IPS-20b (cell line): ENCODE measurements around the gene NFE2L1.

Experiments used
- H3K27ac ChIP-seq: one replicate; pipeline ENCODE4 v1.5.1; 2013; ENCODE audit warnings: low read length
- H3K27me3 ChIP-seq: 2 replicates; pipeline ENCODE4 v1.6.1; 2013; ENCODE audit warnings: mild to moderate bottlenecking, low read length, inconsistent platforms; ENCODE audit not compliant: insufficient read depth
- H3K36me3 ChIP-seq: 2 replicates; pipeline ENCODE4 v1.6.1; 2013; ENCODE audit warnings: low read depth, mild to moderate bottlenecking, inconsistent platforms, low read length, moderate library complexity; ENCODE audit not compliant: insufficient read depth
- H3K4me1 ChIP-seq: 2 replicates; pipeline ENCODE4 v1.6.1; 2013; ENCODE audit warnings: mild to moderate bottlenecking, control low read depth, inconsistent platforms, low read length, moderate library complexity; ENCODE audit not compliant: insufficient read depth
- H3K4me3 ChIP-seq: 2 replicates; pipeline ENCODE4 v1.5.1; 2013; ENCODE audit warnings: mild to moderate bottlenecking, low read length, inconsistent platforms
- H3K9ac ChIP-seq: 2 replicates; pipeline ENCODE4 v1.6.1; 2013; ENCODE audit warnings: low read depth, mild to moderate bottlenecking, inconsistent platforms, low read length, moderate library complexity
- H3K9me3 ChIP-seq: 2 replicates; pipeline ENCODE4 v1.6.1; 2013; ENCODE audit warnings: mild to moderate bottlenecking, low read depth, low read length, inconsistent platforms; ENCODE audit not compliant: insufficient read depth

Gene NFE2L1

GRCh38 chr17:48102798-48103715, 54.9 kb downstream of the NFE2L1 start:
- Histone ChIP-seq H3K9me3 (no peaks in the 10 kb centered on the region), H3K4me1 (no peaks in the 10 kb centered on the region; the same call in 1 of the 2 replicates), H3K36me3 (0 out of 2 replicates have a peak, but pooled peaks cover under 1% of the 10 kb centered on the region), H3K9ac (no peak overlapping the region), H3K27ac (no peak overlapping the region), H3K27me3 (no peaks in the 10 kb centered on the region; the same call in 1 of the 2 replicates), H3K4me3 (no peak overlapping the region)

DNA sequence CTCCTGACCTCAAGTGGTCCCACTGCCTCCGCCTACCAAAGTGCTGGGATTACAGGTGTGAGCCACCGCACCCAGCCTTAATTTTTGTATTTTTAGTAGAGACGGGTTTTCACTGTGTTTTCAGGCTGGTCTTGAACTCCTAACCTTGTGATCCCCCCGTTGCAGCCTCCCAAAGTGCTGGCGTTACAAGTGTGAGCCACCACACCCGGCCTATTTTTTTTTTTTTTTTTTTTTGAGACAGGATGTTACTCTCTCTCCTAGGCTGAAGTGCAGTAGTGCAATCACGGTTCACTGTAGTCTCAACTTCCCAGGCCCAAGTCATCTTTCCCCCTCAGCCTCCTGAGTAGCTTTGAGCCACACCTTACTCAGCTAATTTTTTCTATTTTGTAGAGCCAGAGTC, 56.3 kb downstream of the NFE2L1 start:
- Histone ChIP-seq H3K4me3 (no peak overlapping the region), H3K27ac (no peak overlapping the region), H3K9me3 (no peaks in the 10 kb centered on the region), H3K9ac (no peak overlapping the region), H3K4me1 (peaks cover 5% of the 10 kb centered on the region; the same call in 1 of the 2 replicates), H3K36me3 (no peaks in the 10 kb centered on the region), H3K27me3 (no peaks in the 10 kb centered on the region; the same call in 1 of the 2 replicates)

DNA sequence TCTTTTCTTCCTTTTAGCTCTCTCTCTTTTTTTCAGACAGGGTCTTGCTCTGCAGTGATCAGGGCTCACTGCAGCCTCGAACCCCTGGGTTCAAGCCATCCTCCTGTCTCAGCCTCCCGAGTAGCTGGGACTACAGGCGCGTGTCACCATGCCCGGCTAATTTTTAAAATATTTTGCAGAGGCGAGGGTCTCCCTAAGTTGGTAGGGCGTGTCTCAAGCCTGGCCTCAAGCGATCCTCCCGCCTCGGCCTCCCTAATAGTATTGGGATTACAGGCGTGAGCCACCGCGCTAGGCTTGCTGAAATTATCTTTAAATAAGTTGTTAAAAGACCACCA, 58.6 kb downstream of the NFE2L1 start:
- Histone ChIP-seq H3K9me3 (no peaks in the 10 kb centered on the region), H3K4me3 (peak overlapping the region; percentile 90), H3K27ac (no peak overlapping the region), H3K27me3 (no peaks in the 10 kb centered on the region; the same call in 1 of the 2 replicates), H3K4me1 (peaks cover 5% of the 10 kb centered on the region; the same call in 1 of the 2 replicates), H3K36me3 (no peaks in the 10 kb centered on the region), H3K9ac (peak overlapping the region; percentile 90; the same call in 1 of the 2 replicates)

DNA sequence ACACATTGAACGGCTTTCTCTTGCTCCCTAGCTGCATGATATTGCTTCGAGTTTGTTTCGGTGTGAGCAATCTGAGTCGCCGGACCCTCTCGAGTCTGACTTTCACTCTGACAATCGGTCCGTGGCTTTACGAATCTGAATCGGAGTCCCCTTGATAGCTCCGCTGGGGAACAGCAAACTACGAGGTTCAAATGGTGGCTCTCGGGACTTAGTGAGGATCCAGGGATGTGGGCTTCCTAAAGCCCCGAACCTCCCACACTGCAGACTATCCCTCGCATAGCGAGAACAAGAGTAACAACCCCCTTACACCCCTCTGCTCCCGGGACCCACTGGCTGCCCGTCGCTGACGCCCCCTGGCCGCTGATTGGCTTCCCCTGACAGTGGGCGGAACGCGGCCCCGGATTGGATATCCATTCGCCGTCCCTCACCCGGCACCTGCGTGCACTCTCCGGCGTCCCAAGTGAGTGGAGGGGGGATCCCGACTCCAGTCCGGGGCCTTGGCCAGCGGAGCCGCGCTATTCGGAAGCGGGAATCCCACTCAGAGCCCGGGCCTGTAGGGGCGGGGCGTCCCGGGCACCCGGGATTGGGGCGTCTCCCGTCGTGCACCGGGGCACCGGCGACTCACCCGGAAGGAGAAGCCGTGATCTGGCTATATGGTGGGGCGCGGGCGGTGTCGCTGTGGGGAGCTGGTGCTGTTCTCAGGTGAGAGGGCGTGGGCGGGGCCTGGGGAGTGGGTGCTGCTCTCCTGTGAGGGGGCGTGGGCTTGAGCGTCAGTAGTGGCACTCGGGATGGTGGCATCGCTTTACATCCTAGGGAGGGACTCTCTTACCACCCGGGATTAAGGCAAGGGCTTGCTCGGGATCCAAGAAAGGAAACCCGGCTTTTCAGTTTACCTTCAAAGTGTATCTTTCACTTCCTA, 59.2 kb downstream of the NFE2L1 start, which contains the start of gene SNX11:
Gene SNX11 (plus strand): TSS at position 630 of the 919 bp plus-strand sequence. CDS start 4,278 bp downstream, outside the sequence.
- Histone ChIP-seq H3K4me3 (peak within 1 kb of the TSS; percentile 90), H3K4me1 (peaks cover 5% of the 10 kb centered on the region; the same call in 1 of the 2 replicates), H3K27me3 (no peaks in the 10 kb centered on the region; the same call in 1 of the 2 replicates), H3K9me3 (no peaks in the 10 kb centered on the region), H3K27ac (no peak within 1 kb of the TSS), H3K36me3 (no peaks in the 10 kb centered on the region), H3K9ac (peak within 1 kb of the TSS; percentile 90)

- Histone ChIP-seq H3K27ac (no peak overlapping the region), H3K4me3 (no peak overlapping the region), H3K4me1 (peaks cover 5% of the 10 kb centered on the region; the same call in 1 of the 2 replicates), H3K9ac (no peak overlapping the region), H3K9me3 (no peaks in the 10 kb centered on the region), H3K27me3 (no peaks in the 10 kb centered on the region; the same call in 1 of the 2 replicates), H3K36me3 (peaks cover 14% of the 10 kb centered on the region)
Observed at GRCh38 chr17:48110761-48111160, 62.6 kb downstream of the NFE2L1 start.
